GM19238 (cell line): ENCODE results near the gene TRIM17.

Experiments
- DNase-seq: peaks from one replicate; pipeline ENCODE4 v3.0.0; 2011; ENCODE audit warnings: low spot score; ENCODE audit not compliant: insufficient read length

The TRIM17 gene

GRCh38 chr1:228368801-228369607 is 47.7 kb downstream of the TRIM17 start:
- no peak for DNase-seq

DNA sequence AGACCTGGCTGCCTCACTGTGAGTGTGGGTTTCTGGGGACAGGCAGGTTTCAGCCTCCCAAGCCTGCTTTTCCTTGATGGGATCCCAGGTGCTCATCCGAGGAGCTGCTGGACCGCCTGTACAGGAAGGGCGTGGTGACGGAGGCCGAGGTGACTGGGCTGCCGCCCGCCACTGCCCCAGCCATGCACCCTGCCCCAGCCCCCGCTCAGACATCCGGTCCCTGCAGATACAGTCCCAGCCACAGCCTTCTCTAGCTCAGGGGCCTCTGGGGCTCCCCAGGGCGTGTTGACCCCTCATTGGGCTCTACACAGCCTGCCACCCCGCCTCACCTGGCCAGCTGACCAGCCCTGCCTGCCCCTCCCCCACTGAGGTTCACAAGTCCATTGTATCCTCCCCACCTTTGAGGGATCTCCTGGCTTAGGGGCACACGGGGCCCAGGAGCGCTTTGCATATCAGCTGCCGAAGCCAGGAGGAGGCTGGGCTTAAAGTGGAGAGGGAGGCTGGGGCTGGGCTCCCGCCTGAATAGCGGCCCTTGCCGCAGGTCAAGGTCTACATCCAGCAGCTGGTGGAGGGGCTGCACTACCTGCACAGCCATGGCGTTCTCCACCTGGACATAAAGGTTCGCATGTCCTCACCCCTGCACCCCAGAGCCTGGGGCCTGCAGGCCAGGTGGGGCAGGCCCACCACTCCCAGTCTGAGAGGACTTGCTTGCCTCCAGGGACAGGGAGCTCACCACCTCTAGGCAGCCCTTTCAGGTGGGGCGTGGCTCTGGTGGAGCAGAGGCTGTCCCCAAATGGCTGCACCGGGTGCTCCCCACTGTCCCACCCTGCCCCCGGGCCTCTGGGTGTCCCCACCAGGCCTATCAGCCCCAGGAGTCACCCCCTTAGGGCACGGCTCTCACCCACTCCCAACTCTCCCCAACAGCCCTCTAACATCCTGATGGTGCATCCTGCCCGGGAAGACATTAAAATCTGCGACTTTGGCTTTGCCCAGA is 48.6 kb downstream of the TRIM17 start:
- DNase-seq: no peak

- no peak for DNase-seq
Measured at GRCh38 chr1:228366866-228367741, 49.6 kb downstream of the TRIM17 start.

DNA sequence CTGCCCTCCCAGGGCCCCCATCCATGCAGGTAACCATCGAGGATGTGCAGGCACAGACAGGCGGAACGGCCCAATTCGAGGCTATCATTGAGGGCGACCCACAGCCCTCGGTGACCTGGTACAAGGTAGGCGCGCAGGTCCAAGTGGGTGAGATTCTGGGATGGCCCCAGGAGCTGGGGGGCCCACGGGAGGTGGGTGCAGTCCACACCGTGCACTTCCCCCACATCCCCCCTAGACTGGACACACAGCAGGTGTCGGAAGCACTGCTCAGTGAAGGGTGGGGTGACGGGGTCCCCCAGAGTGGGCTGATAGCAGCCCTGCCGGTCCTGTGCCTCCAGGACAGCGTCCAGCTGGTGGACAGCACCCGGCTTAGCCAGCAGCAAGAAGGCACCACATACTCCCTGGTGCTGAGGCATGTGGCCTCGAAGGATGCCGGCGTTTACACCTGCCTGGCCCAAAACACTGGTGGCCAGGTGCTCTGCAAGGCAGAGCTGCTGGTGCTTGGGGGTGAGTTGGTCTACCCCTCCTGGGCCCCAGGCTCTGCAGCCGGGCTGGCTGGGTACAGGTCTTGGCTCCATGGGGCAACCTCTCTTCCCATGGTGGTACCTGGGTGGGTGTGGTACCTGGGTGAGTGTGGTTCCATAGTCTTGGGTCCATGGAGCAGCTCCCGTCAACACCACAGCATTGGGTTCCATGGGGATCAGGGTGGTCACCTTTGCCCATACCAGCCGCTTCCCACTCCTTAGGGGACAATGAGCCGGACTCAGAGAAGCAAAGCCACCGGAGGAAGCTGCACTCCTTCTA is 50.4 kb downstream of the TRIM17 start:
- DNase-seq: no peak

GRCh38 chr1:228365271-228366061 is 51.2 kb downstream of the TRIM17 start:
- DNase-seq: no peak

DNA sequence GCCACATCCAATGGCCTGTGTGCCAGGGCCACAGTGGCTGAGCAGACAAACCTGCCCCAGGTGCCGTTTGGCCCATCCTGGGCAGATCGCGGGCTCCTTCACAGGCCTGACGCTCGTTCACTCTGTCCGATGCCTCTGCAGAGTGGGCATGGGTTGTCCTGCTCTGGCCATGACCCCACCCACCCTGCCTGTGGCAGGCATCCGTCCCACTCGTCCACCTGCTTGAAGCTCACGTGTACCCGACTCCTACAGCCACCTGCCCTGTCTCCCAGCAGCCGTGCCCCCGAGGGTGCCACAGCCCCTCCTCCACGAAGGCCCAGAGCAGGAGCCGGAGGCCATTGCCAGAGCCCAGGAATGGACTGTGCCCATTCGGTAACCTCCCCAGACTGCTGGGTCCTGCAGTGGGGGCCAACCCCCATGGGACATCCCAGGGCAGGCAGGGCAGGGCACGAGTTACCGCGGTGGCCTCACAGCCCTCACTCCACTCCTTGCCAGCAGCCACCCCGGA is 51.9 kb downstream of the TRIM17 start:
- DNase-seq: no peak

- no peak for DNase-seq
Measured at GRCh38 chr1:228364068-228364705, 52.5 kb downstream of the TRIM17 start.

DNA sequence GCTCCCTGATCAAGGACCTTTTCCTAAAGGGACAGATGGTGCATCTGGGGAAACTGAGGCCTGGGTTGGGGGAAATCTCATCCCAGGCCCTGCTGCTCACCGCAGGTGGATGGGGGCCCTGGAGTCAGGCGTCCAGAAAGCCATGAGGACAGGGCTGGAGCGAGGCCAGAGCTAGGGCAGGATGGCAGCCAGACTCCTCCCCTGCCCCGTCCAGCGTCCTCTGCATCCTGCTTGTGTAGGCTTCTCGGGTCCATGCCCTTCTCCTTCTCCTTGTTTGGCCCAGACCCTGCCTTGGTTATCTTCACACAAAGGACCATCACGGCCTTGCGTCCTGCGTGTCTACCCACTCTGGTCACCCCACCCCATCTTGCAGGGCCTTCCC is 53.0 kb downstream of the TRIM17 start:
- no peak for DNase-seq

- no peak for DNase-seq
Measured at GRCh38 chr1:228362884-228363450, 53.7 kb downstream of the TRIM17 start.

GRCh38 chr1:228362141-228362883 is 54.3 kb downstream of the TRIM17 start:
- no peak for DNase-seq

DNA sequence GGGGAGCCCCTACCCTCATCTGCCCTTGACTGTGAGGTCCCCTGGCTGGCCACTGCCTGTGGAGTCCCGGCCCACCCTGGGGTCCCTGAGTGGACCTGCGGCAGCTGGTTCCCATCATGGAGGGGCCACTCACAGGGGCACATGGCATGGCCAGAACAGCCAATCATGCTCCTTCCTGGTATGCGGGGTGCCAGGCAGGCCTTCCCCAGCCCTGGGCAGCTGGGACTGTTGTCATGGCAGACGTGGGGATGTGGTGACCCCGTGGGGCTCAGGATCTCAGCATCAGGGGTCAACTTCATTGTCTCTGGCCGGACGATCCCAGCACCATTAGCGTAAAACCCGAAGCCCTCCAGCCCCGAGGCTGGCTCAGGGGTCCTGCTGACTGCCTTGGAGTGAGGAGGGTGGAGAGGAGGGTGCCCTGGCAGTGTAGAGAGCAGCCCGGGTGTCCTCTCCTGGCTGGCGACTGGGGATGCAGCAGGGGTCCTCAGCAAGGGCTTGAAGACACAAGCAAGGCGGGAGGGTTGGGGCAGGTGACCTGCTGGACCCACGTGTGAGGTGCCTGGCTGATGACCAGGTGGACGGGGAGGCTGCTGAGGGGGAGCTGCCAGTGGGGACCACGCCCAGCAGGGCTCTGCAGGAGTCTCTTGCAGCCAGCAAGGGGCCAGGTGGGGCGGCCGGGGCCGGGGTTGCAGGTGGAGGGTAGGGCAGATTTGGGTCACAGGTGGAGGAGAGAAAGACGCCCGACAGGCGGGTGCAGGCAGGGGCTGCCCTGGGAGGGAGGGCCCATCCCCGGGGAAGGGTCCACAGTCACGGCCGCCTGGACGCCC is 55.1 kb downstream of the TRIM17 start:
- DNase-seq: no peak

DNA sequence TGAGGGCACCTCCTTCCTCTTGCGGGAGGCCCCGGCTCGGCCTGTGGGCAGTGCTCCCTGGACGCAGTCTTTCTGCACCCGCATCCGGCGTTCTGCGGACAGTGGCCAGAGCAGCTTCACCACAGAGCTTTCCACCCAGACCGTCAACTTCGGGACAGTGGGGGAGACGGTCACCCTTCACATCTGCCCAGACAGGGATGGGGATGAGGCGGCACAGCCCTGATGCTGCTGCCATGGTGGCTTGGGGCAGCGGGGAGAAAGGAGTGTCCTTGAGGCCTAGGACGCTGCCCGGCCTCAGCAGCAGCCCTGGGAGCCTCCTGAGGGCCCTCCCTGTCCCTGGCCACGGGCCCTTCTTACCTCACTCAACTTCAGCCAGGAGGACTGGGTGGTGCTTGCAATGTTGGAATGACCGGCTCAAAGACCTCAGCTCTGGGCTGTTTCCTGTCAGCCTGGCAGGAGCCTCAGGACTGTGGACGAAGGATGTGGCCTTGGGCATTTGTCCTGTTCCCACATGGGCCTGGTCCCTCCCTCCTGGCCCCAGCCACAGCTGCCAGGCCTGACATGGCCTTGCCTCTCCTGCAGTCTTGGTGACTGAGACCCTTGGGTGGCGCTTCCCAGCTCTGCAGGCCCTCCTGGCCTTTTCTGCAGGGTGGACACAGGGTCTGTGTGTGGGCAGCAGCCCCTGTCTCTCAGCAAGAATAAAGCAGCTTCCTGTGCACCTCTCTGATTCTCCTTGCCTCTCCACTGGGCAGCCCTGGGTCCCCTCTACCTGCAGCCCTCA is 55.9 kb downstream of the TRIM17 start:
- DNase-seq: no peak

DNA sequence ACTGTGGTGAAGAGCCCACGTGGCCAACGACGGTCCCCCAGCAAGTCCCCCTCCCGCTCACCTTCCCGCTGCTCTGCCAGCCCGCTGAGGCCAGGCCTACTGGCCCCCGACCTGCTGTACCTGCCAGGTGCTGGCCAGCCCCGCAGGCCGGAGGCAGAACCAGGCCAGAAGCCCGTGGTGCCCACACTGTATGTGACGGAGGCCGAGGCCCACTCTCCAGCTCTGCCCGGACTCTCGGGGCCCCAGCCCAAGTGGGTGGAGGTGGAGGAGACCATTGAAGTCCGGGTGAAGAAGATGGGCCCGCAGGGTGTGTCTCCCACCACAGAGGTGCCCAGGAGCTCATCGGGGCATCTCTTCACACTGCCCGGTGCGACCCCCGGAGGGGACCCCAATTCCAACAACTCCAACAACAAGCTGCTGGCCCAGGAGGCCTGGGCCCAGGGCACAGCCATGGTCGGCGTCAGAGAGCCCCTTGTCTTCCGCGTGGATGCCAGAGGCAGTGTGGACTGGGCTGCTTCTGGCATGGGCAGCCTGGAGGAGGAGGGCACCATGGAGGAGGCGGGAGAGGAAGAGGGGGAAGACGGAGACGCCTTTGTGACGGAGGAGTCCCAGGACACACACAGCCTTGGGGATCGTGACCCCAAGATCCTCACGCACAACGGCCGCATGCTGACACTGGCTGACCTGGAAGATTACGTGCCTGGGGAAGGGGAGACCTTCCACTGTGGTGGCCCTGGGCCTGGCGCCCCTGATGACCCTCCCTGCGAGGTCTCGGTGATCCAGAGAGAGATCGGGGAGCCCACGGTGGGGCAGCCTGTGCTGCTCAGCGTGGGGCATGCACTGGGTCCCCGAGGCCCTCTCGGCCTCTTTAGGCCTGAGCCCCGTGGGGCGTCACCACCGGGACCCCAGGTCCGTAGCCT is 56.8 kb downstream of the TRIM17 start:
- no peak for DNase-seq

GRCh38 chr1:228358764-228359612 is 57.7 kb downstream of the TRIM17 start:
- no peak for DNase-seq
